Measurements from ENCODE around the gene VRK1.
"Not testable (repeated sequence)": the region's sequence is repeated elsewhere in the genome, so short reads cannot be mapped to it uniquely, and the experiment has no call there.

The VRK1 gene, protein sequence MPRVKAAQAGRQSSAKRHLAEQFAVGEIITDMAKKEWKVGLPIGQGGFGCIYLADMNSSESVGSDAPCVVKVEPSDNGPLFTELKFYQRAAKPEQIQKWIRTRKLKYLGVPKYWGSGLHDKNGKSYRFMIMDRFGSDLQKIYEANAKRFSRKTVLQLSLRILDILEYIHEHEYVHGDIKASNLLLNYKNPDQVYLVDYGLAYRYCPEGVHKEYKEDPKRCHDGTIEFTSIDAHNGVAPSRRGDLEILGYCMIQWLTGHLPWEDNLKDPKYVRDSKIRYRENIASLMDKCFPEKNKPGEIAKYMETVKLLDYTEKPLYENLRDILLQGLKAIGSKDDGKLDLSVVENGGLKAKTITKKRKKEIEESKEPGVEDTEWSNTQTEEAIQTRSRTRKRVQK

DNA sequence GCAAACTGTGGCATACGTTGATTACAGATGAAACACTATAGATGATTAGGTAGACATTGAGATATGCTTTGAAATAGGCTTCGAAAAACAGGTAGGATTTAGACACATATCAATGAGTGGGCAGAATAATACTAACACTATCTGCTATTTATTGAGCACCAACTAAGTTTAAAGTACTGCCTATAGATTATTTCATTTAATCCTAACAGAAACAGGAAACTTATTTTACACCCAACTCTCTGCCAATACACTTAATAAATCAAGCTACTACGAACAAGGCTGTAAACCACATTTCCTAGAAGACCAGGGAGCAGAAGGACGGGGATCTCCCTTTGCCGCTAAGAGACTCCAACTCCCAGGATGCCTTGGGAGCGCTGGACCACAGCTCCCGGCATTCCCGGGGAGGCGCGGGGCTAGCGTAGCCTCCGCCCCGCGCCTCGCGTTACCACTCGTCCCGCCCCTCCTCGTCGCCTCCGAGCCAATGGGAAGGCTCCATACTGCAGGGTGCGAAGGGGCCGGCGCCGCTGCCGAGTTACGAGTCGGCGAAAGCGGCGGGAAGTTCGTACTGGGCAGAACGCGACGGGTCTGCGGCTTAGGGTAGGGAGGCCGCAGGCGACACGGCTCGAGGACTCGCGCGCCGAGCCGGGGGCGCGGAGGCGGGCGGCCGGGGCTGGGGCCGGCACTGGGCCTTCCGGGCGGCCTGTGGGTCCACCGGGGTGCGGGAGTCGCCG is at the start of gene VRK1:
Gene VRK1 (plus strand): TSS at position 532 of the 731 bp plus-strand sequence. CDS start 36,090 bp downstream, outside the sequence.
- DNase-seq (ENCODE audit: low read depth, low spot score), result peak; percentile 89

DNA sequence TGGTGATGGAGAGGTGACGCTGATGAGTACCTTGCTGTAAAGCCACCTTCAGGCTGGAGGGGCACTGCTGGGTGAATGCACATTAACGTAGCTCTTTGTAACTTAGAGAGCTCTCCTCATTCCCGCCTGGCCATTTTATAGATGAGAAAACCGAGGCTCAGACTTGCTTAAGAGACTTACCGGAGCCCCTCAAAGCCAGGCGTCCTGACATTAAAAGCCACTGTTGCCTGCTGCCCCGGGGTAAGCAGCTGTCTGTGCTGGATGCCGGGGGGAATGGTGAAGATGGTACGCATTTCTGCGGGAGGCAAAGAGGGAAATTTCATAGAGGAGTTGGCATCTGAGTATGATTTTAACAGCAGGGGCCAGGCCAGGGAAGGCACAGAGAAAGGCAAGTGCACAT is 49.6 kb upstream of the VRK1 start:
- DNase-seq (ENCODE audit: low read depth, low spot score), result no peak

DNA sequence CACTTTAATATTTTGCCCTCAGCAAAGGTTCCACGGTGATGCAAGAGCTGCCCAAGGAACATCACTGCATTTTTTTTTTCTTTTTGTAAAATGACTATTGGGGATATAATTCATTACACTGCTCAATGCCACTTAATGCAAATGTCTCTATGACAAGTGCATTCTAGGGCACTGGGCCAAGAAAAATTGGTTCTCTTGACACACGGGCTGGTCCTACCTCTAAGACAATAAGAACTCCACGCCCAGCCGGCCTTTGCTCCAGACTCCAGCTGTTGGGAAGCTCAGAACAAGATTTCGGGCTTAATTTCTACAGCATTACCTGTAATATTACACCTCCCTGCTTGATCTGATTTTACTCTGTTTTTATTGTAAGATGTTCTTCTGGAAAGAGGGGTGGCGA is 48.8 kb upstream of the VRK1 start:
- no peak for DNase-seq (ENCODE audit: low read depth, low spot score)

DNA sequence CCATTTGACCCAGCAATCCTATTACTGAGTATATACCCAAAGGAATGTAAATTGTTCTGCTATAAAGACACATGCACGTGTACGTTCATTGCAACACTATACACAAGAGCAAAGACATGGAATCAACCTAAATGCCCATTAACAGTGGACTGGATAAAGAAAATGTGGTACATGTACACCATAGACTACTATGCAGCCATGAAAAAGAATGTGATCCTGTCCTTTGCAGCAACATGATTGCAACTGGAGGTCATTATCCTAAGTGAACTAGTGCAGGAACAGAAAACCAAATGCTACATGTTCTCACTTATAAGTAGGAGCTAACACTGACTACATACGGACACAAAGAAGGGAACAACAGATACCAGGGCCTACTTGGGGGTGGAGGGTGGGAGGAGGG is 45.7 kb upstream of the VRK1 start:
- DNase-seq (ENCODE audit: low read depth, low spot score), result no peak

DNA sequence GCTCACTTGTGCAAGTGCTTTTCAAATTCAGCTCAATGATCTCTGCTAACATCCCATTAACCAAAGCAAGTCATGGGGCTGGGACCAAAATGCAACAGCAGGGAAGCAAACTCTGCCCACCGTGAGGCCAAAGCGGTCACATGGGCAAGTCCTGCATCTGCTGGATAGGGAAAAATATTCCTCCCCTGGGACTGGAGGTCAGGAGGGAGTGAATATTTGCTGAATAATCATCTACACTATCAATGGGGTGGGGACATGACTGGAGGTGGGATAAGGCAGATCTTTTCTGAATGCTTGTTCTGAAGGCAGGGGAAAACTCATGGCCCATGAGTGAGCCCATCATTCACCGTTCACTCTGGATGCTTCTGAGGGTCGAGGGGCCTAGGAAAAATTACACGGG is 45.1 kb upstream of the VRK1 start:
- no peak for DNase-seq (ENCODE audit: low read depth, low spot score)

DNA sequence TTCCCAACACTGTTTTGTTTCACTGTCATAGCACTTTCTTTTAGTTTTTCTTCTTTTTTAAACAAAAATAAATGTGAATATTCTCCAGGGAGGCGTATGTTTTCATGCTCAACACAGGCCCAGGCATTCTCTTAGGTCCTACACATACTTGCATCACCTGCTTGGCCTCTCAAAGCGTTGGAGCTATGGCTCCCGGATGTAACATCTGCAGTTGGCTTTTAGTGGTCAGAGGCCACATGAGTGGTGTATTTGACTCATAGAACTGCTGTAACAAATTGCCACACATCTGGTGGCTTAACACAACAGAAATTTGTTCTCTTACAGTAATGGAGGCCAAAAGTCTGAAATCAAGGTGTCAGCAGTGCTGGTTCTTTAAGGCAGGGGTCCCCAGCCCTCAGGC is 44.6 kb upstream of the VRK1 start:
- DNase-seq (ENCODE audit: low read depth, low spot score), result no peak

DNA sequence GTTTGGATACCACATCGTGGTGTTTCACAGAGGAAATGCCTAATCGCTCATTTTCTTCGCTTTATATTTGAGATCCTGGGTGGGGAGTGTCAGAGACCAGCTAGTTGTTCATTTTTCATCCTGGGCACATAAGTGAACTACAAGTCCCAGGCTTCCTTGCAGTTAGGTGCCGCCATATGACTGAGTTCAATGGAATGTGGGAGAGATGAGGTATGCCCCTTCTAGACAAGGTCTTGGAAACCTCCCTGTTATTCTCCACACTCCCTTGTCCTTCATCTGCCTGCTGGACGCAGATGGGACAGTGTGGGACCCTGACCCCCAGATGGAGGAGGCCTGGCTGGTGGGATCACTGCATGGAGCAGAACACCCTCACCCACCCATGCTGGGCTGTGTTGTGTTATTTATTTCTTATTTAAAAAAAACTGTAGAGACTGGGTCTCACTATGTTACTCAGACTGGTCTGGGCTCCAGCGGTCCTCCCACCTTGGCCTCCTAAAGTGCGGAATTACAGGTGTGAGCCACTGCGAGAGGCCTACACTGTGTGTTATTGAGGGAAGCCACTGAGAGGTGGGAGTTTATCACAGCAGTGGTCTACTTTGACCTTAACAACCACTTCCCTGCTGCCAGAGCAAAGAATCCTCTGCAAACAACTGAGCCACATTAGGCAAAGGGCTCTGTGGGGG is 42.9 kb upstream of the VRK1 start:
- DNase-seq (ENCODE audit: low read depth, low spot score), result no peak

DNA sequence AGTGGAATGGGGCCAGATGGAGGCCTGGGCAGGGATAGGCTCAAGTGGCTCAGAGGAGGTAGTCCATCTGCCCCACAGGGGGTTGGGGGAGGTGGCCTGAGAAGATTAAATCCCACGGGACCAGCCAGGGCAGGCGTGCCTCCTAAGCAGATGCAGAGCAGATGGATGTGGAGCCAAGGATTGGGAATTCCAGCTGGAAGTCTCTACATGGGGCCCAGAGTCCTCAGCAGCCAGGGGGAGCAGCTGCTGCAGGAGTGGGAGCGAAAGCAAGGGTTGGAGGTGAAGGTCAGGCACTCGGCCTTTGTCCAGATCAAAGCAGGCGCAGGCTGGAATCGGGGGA is 42.4 kb upstream of the VRK1 start:
- DNase-seq (ENCODE audit: low read depth, low spot score), result no peak

DNA sequence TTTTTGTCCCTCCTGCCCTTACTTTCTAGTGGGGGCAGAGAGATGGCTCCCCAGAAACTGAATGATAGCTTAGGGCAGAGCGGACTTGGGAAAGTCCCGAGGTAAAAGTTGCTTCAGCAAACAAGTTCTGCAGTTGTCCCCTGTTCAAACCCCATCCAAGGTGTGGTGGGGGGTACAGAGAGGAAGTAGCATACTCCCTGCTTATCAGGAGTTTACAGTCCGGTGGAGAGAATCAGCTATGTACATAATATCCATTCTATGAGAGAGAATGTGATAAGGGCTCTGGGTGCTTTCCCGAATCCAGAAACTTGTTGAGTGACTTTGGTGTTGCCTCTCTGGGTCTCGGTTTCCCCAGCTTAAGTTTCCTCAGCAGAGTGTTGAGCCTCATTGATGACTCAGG is 40.4 kb upstream of the VRK1 start:
- DNase-seq (ENCODE audit: low read depth, low spot score), result no peak

DNA sequence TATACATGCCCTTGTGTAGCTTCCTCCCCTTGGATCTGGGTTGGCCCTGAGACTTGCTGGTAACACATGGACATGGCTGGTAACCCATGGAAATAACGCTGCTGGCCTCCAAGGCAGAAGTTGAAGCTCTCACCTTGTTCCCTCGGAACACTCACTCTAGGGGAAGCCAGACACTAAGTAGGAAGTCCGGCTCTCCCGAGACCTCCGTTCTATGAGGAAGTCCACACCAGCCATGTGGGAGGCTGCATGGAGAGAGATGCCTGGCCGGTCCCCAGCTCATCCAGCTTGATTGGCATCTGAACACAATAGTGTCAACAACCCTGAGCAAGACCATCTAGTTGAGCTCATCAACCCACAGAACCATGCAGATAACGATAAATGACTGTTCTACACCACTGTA is 39.7 kb upstream of the VRK1 start:
- DNase-seq (ENCODE audit: low read depth, low spot score), result no peak

DNA sequence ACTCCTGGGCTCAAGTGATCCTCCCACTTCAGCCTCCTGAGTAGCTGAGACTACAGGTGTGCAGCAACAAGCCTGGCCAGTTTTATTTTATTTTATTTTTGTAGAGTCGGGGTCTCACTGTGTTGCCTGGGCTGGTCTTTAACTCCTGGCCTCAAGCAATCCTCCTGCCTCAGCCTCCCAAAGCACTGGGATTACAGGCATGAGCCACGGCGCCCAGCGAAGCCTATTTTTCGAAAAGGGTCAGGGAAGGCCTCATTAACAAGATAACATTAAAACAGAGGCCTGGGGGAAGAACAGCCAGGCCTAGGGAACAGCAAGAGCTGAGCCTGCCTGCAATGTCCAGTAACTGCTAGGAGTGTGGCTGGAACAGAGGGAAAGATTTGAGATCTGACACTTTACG is 36.1 kb upstream of the VRK1 start:
- no peak for DNase-seq (ENCODE audit: low read depth, low spot score)

DNA sequence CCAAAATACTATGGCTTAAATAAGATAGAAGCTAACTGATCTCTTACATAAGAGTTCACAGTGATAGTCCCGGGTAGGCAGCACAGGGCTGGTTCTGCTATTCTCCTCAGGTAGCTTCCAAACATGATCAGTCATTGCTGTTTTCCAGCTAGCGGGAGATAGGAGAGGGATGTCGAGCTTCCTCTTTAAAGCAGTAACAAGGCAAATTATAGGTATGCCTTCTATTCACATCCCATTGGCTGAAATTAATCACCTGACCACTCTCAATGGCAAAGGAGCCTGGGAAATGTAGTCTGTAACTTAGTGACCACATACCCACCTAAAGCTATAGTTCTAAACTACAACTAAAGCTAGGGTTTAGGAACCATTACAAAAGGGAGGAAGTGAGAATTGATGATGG is 34.5 kb upstream of the VRK1 start:
- no peak for DNase-seq (ENCODE audit: low read depth, low spot score)

DNA sequence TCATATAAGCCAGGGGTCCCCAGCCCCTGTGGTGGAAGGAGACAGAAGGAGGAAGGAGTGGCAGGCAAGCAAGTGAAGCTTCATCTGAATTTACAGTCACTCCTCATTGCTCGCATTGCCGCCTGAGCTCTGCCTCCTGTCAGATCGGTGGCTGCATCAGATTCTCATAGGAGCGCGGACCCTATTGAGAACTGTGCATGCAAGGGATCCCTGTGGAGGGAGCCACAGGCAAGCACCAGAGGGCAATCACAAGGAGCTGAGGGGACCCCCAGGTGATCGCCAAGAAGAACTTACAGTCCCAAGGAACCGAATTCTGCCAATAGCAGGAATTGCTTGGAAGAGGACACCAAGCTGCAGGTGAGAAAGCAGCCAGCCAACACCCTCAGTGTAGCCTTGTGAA is 33.2 kb upstream of the VRK1 start:
- DNase-seq (ENCODE audit: low read depth, low spot score), result no peak

DNA sequence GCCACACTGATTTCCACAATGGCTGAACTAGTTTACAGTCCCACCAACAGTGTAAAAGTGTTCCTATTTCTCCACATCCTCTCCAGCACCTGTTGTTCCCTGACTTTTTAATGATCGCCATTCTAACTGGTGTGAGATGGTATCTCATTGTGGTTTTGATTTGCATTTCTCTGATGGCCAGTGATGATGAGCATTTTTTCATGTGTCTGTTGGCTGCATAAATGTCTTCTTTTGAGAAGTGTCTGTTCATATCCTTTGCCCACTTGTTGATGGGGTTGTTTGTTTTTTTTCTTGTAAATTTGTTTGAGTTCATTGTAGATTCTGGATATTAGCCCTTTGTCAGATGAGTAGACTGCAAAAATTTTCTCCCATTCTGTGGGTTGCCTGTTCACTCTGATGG is 32.0 kb upstream of the VRK1 start:
- not testable (repeated sequence) for DNase-seq (ENCODE audit: low read depth, low spot score)

DNA sequence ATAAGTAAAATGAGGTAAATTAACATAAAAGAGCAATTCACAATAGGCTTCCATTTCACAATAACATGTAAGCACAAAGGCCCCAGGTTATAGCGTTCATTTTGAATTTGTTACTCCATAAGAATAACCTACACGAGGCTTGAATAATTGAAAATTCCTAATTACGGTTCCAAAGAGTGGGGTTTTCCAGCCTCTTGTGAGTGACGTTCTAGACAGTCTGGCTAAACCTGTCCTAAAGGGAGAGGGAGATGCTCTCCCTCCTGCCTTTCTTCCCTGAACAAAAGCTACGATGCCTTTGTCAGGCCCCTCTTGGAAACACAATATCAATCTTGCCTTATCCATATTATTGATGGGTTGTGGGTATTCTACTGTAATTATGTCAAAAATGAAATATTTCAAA is 24.3 kb upstream of the VRK1 start:
- no peak for DNase-seq (ENCODE audit: low read depth, low spot score)

DNA sequence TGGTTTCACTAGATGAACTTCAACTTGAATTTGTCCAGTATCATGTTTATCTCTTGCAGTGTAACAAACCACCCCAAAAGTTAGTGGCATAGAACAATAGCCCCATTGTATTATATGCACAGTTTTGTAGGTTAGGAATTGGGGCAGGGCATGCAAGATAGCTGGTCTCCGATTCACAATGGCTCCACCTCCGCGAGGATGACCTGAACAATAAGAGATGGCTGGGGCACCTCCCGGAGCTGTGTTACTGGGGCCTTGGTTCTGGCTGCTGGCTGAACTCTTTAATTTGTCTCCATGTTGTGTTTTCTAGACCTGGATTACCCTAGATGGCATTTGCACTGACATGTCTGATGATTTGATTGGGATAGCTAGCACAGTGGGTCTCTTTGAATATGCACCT is 20.4 kb upstream of the VRK1 start:
- no peak for DNase-seq (ENCODE audit: low read depth, low spot score)

DNA sequence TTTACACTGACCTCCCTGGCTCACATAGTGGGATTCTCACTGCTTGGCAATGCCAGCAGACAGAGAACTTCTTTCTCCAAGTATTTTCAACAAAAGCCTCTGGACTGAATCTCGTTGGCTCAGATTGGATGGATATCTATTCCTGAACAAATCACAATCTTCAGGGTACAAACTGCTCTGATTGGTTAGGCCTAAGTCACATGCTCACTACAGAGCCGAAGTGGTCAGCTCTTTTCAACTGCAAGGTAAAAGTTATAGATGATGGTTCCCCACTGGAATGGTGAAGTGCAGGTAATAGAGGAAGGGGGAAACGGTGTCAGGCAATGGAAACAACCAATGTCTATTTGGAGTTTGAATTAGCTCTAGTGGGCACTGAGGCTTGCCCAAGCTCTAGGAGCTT is 16.7 kb upstream of the VRK1 start:
- DNase-seq (ENCODE audit: low read depth, low spot score), result no peak

DNA sequence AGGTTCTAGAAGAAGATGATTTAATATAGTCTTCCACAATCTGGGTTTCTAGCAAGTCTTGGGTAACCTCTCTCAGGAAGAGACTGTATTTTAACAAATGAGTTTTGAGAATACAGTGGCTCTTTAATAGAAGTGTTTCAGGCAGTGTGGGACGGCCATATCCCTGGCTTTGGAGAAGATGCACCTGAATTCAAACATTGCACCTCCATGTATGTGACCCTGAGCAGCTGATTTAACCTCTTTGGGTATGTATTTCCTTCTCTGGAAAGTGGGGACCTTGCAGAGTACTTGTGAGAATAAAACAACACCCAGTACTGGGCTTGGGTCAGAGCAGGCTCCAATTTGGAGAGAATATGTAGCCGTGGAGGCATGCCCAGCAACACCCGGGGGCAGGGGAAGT is 15.8 kb upstream of the VRK1 start:
- DNase-seq (ENCODE audit: low read depth, low spot score), result no peak

DNA sequence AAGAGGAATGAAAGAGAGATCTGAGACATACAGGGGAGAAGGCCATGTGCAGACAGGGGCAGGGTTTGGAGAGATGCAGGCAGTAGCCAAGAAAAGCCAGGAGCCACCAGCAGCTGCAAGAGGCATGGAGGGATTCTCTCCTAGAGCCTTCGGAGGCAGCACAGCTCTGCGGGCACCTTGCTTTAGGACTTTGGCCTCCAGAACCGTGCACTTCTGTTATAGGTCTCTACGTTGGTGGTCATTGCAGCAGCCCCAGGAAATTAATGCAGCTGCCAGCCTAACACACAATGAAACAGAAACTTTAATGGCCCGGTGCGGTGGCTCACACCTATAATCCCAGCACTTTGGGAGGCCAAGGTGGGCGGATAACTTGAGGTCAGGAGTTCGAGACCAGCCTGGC is 14.7 kb upstream of the VRK1 start:
- DNase-seq (ENCODE audit: low read depth, low spot score), result no peak

DNA sequence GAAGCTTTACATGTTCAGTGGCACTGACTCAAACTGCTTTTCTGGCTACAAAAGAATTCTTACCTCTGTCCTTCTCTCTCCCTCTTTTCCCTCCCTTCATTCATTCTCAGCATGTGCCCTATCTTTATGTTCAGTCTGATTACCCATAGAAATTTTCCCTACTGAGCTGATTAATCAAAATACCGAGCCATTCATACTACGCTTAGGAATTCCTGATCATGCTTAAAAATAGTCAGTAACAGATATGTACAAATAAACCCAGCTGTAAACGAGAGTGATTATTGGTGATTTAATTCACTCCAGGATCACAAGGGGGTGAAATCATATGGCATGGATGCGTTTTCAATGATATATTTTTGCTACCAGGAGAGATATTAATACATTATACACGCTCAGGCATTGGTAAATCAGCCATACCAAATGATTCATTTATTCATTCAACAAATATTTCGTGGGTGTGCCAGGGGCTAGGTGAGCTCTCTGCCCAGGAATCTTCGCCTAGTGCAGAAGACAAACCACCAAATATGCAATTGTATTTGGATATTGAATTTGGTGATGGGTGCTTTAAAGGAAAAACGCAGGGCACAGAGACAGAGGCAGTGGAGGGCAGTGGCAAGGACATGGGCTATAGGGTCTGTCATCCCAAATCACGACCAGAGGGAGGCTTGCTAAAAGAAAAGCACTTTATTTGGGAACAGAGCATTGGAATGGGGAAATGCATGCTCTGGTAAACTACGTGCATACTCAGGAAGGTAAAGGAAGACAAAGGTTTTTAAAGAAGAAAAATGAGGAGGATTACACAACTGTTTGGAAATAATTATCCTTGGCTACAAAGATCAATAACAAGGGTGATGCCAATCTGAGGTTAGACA is 13.9 kb upstream of the VRK1 start:
- DNase-seq (ENCODE audit: low read depth, low spot score), result no peak

DNA sequence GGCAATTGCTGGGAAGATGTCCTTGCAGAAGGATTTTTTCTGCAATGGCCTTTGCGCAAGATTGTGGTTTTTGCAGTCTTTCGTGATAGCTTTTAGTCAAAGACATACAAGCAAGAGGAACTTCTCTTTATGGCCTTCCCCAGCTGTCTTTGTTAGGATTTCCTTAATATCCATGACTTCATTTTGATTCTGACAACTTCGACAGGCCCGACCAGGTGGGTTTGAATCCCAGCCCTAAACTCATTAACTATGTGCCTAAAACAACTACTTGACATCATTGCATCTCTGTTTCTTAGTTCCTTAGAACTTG is 13.3 kb upstream of the VRK1 start:
- no peak for DNase-seq (ENCODE audit: low read depth, low spot score)

DNA sequence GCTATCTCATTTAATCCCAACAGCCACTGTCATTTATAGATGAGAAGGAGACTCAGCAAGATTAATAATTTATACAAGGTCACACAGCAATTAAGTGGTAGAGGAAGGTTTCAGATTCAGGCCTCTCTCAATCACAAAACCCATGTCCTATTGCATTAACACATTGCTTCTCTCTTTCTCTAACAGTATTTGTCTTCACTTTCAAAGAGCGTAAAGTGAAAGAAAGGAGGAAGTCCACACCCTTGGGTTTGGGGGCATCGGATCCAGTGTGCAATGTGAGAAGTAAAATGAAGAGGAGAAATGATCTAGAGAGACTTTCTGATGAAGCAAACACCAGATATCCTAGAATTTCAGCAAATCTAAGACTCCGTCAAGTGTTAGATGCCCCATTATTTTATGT is 7.0 kb upstream of the VRK1 start:
- no peak for DNase-seq (ENCODE audit: low read depth, low spot score)

All from activated naive CD8-positive, alpha-beta T cell treated with anti-CD3 and anti-CD28 coated beads, Interleukin-2, amount 50 U/mL, for 16 hours (primary cell).